Neutrophil (primary cell): Measurements from ENCODE around the gene FGA.

Experiments
- H3K27ac ChIP-seq: fragments of 200-600 bp; sonication (generic); 2 replicates; pipeline ENCODE4 v1.5.1; 2016; ENCODE audit warnings: mild to moderate bottlenecking, moderate library complexity
- H3K27me3 ChIP-seq: fragments of 200-600 bp; sonication (generic); 2 replicates; pipeline ENCODE4 v1.6.0; 2016; ENCODE audit warnings: mild to moderate bottlenecking
- H3K36me3 ChIP-seq: fragments of 200-600 bp; sonication (generic); 2 replicates; pipeline ENCODE4 v1.5.1; 2017
- H3K4me1 ChIP-seq, 2 experiments: fragments of 200-600 bp in 1 of 2; sonication (generic) in 1 of 2; 1 replicate in 1 of 2; 2 replicates in 1 of 2; pipeline versions ENCODE4 v1.5.1 to v1.6.1; 2013 to 2016; ENCODE audit warnings: low read depth in 1 of 2, low read length in 1 of 2, mild to moderate bottlenecking in 1 of 2, moderate library complexity in 1 of 2; ENCODE audit not compliant: control insufficient read depth in 1 of 2, insufficient read depth in 1 of 2
- H3K4me3 ChIP-seq, 2 experiments: fragments of 200-600 bp in 1 of 2; sonication (generic) in 1 of 2; 1 replicate in 1 of 2; 2 replicates in 1 of 2; pipeline ENCODE4 v1.5.1; 2013 to 2016; ENCODE audit warnings: low read depth in 1 of 2, low read length in 1 of 2, mild to moderate bottlenecking in 1 of 2, moderate library complexity in 1 of 2
- H3K9me3 ChIP-seq: fragments of 200-600 bp; sonication (generic); 2 replicates; pipeline ENCODE4 v1.5.1; 2016
- CTCF ChIP-seq: fragments of 200-600 bp; sonication (generic); IDR thresholded peaks from 2 replicates; pipeline ENCODE4 v1.5.1; 2016; ENCODE audit warnings: antibody characterized with exemption

Gene FGA

GRCh38 chr4:154618708-154619315 lies 28.3 kb upstream of the FGA start:
- no peaks in the 10 kb centered on the region for H3K36me3 ChIP-seq
- H3K9me3 ChIP-seq = no peaks in the 10 kb centered on the region
- H3K27ac ChIP-seq = no peak overlapping the region
- no peak overlapping the region for H3K4me3 ChIP-seq
- H3K27me3 ChIP-seq = no peaks in the 10 kb centered on the region
- H3K4me1 ChIP-seq = no peaks in the 10 kb centered on the region
- TF ChIP-seq CTCF = no peak

- H3K4me3 ChIP-seq = no peak overlapping the region
- no peaks in the 10 kb centered on the region for H3K9me3 ChIP-seq
- no peak for TF ChIP-seq CTCF
- H3K27me3 ChIP-seq = no peaks in the 10 kb centered on the region
- no peaks in the 10 kb centered on the region for H3K4me1 ChIP-seq
- H3K27ac ChIP-seq = no peak overlapping the region
- no peaks in the 10 kb centered on the region for H3K36me3 ChIP-seq
These were observed 27.3 kb upstream of the FGA start for GRCh38 chr4:154617820-154618317.

GRCh38 chr4:154616731-154617130 lies 26.2 kb upstream of the FGA start:
- Histone ChIP-seq H3K27ac (no peak overlapping the region), H3K4me3 (no peak overlapping the region), H3K36me3 (no peaks in the 10 kb centered on the region), H3K4me1 (no peaks in the 10 kb centered on the region), H3K27me3 (no peaks in the 10 kb centered on the region), H3K9me3 (no peaks in the 10 kb centered on the region)
- TF ChIP-seq CTCF = no peak

GRCh38 chr4:154616287-154616686 lies 25.7 kb upstream of the FGA start:
- Histone ChIP-seq H3K27ac (no peak overlapping the region), H3K27me3 (no peaks in the 10 kb centered on the region), H3K36me3 (no peaks in the 10 kb centered on the region), H3K9me3 (no peaks in the 10 kb centered on the region), H3K4me1 (no peaks in the 10 kb centered on the region), H3K4me3 (no peak overlapping the region)
- no peak for TF ChIP-seq CTCF

GRCh38 chr4:154615211-154615610 lies 24.7 kb upstream of the FGA start:
- H3K27me3 ChIP-seq = no peaks in the 10 kb centered on the region
- no peaks in the 10 kb centered on the region for H3K9me3 ChIP-seq
- TF ChIP-seq CTCF = no peak
- no peaks in the 10 kb centered on the region for H3K36me3 ChIP-seq
- H3K27ac ChIP-seq = no peak overlapping the region
- no peaks in the 10 kb centered on the region for H3K4me1 ChIP-seq
- H3K4me3 ChIP-seq = no peak overlapping the region
